Neural progenitor cell (in vitro differentiated cells): ENCODE measurements around the gene SNX15. TPM values are rescaled to one million over a fixed set of nuclear protein-coding genes. Genes with fewer than 3 reads are reported as not detected.
A peak's percentile ranks its signal among the peaks of the same experiment; 100 is the strongest.

ENCODE experiments used
- DNase-seq: peaks from one replicate; pipeline ENCODE4 v3.0.0-alpha.2; 2016; ENCODE audit warnings: low spot score
- H2AFZ ChIP-seq: fragments of 200-600 bp; sonication (generic); replicated peaks from 2 replicates; pipeline ENCODE4 v1.6.1; 2016; ENCODE audit warnings: antibody characterized with exemption
- H3F3A ChIP-seq: fragments of 200-600 bp; sonication (generic); 2 replicates; pipeline ENCODE4 v1.6.1; 2016; ENCODE audit warnings: antibody characterized with exemption, low read depth
- H3K27ac ChIP-seq: fragments of 200-600 bp; sonication (generic); 2 replicates; pipeline ENCODE4 v1.5.1; 2016; ENCODE audit warnings: mild to moderate bottlenecking
- H3K27me3 ChIP-seq: fragments of 200-600 bp; sonication (generic); 2 replicates; pipeline ENCODE4 v1.6.1; 2016; ENCODE audit warnings: mild to moderate bottlenecking, moderate library complexity
- H3K36me3 ChIP-seq: fragments of 200-600 bp; sonication (generic); 2 replicates; pipeline ENCODE4 v1.5.1; 2016
- H3K4me1 ChIP-seq: fragments of 200-600 bp; sonication (generic); 2 replicates; pipeline ENCODE4 v1.6.1; 2016; ENCODE audit warnings: mixed run types
- H3K4me2 ChIP-seq: fragments of 200-600 bp; sonication (generic); 2 replicates; pipeline ENCODE4 v1.6.1; 2016
- H3K4me3 ChIP-seq: fragments of 200-600 bp; sonication (generic); 2 replicates; pipeline ENCODE4 v1.5.1; 2016
- H3K79me2 ChIP-seq: fragments of 200-600 bp; sonication (generic); 2 replicates; pipeline ENCODE4 v1.6.1; 2016; ENCODE audit warnings: low read depth
- H3K9ac ChIP-seq: fragments of 200-600 bp; sonication (generic); 2 replicates; pipeline ENCODE4 v1.6.1; 2016
- H3K9me3 ChIP-seq: fragments of 200-600 bp; sonication (generic); 2 replicates; pipeline ENCODE4 v1.5.1; 2016; ENCODE audit warnings: low read depth
- H4K20me1 ChIP-seq: fragments of 200-600 bp; sonication (generic); 2 replicates; pipeline ENCODE4 v1.6.1; 2016; ENCODE audit warnings: low read depth
- H3K27ac Mint-ChIP-seq: 3 replicates; pipeline ENCODE4 v1.8.0; 2021; ENCODE audit warnings: mixed read lengths
- H3K27me3 Mint-ChIP-seq: 2 replicates; pipeline ENCODE4 v1.8.0; 2022; ENCODE audit warnings: low read depth, mild to moderate bottlenecking, inconsistent platforms, moderate library complexity, mixed read lengths; ENCODE audit not compliant: insufficient read depth
- H3K36me3 Mint-ChIP-seq: 3 replicates; pipeline ENCODE4 v1.8.0; 2021; ENCODE audit warnings: mixed read lengths
- H3K4me1 Mint-ChIP-seq: 3 replicates; pipeline ENCODE4 v1.8.0; 2021; ENCODE audit warnings: mixed read lengths
- H3K4me3 Mint-ChIP-seq: 3 replicates; pipeline ENCODE4 v1.8.0; 2021; ENCODE audit warnings: mild to moderate bottlenecking, moderate library complexity, mixed read lengths
- H3K9me3 Mint-ChIP-seq: 3 replicates; pipeline ENCODE4 v1.8.0; 2020; ENCODE audit warnings: mixed read lengths
- EZH2 ChIP-seq: fragments of 200-600 bp; sonication (generic); IDR thresholded peaks from 2 replicates; pipeline ENCODE4 v1.6.1; 2017; ENCODE audit warnings: antibody characterized with exemption, mild to moderate bottlenecking, moderate library complexity
- EZH2phosphoT487 ChIP-seq: fragments of 200-600 bp; sonication (generic); IDR thresholded peaks from 2 replicates; pipeline ENCODE4 v1.6.1; 2017; ENCODE audit warnings: antibody characterized with exemption
- total RNA-seq: library from RNA; depleted of rRNA; stranded (reverse); fragments of >200 nt; gene quantifications from 2 replicates; pipeline ENCODE4 v1.2.3, GENCODE V29; 2015; ENCODE audit warnings: low replicate concordance
- TF ChIP-seq, protein P1 (sequence below): fragments of 200-600 bp; sonication (generic); IDR thresholded peaks from 2 replicates; pipeline ENCODE4 v1.5.1; 2017; ENCODE audit warnings: antibody characterized with exemption, mild to moderate bottlenecking

The SNX15 gene
- total RNA-seq, 1 donor from 2014 or later = 10.7 TPM

DNA sequence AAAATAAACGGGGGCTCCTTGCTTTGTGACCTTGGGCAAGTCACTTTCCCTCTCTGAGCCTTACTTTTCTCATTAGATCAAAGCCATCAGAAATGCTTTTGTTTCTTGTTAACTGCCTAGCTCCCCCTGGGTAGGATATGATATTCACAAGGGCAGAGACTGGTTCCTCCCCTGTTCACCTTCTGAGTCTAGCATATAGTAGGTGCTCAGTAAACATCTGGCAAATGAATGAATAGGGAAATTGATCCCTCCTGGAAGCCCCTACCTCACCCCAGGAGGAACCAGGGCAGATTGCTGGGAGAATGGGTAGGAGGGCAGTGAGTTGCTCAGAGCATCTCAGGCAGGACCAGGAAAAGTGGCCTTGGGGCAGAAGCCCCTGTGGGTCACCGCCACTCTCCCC is 7.2 kb downstream of the SNX15 start:
- Mint-ChIP-seq H3K27me3 (no peaks in the 10 kb centered on the region), H3K4me1 (no peaks in the 10 kb centered on the region), H3K4me3 (no peak overlapping the region), H3K36me3 (no peaks in the 10 kb centered on the region), H3K27ac (no peak overlapping the region), H3K9me3 (no peaks in the 10 kb centered on the region)
- no peaks in the 10 kb centered on the region for H3F3A ChIP-seq
- no peaks in the 10 kb centered on the region for H3K4me1 ChIP-seq
- no peak overlapping the region for H2AFZ ChIP-seq
- H3K79me2 ChIP-seq = no peaks in the 10 kb centered on the region
- no peak for DNase-seq
- H3K27me3 ChIP-seq = no peaks in the 10 kb centered on the region
- no peak overlapping the region for H3K4me2 ChIP-seq
- H3K9ac ChIP-seq = no peak overlapping the region
- TF ChIP-seq EZH2phosphoT487 = no peak
- TF ChIP-seq, protein P1, sequence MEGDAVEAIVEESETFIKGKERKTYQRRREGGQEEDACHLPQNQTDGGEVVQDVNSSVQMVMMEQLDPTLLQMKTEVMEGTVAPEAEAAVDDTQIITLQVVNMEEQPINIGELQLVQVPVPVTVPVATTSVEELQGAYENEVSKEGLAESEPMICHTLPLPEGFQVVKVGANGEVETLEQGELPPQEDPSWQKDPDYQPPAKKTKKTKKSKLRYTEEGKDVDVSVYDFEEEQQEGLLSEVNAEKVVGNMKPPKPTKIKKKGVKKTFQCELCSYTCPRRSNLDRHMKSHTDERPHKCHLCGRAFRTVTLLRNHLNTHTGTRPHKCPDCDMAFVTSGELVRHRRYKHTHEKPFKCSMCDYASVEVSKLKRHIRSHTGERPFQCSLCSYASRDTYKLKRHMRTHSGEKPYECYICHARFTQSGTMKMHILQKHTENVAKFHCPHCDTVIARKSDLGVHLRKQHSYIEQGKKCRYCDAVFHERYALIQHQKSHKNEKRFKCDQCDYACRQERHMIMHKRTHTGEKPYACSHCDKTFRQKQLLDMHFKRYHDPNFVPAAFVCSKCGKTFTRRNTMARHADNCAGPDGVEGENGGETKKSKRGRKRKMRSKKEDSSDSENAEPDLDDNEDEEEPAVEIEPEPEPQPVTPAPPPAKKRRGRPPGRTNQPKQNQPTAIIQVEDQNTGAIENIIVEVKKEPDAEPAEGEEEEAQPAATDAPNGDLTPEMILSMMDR = no peak
- no peak for TF ChIP-seq EZH2
- no peak overlapping the region for H3K4me3 ChIP-seq
- H3K36me3 ChIP-seq = no peaks in the 10 kb centered on the region
- H4K20me1 ChIP-seq = no peaks in the 10 kb centered on the region
- H3K9me3 ChIP-seq = no peaks in the 10 kb centered on the region
- H3K27ac ChIP-seq = no peak overlapping the region

DNA sequence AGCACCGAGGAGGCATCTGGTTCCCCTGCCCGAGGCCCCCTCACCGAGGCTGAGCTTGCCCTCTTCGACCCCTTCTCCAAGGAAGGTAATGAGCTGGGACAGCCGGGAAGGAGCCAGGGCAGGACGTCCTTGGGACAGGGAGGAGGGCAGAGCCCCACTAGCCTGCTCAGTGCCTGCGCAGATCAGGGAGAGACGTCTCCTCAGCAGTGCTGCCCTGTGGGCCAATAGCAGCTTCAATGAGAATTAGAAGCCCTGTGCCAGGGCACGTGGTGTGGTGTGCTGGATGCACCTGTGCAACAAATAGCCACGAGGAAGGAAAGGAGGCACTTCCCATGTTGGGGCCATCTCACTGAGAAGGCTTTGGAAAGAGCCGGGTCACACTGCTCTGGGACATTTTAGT is 8.3 kb downstream of the SNX15 start:
- Mint-ChIP-seq H3K9me3 (no peaks in the 10 kb centered on the region), H3K4me1 (peaks cover 2% of the 10 kb centered on the region), H3K4me3 (no peak overlapping the region), H3K27me3 (peaks cover under 1% of the 10 kb centered on the region), H3K36me3 (no peaks in the 10 kb centered on the region), H3K27ac (no peak overlapping the region)
- no peak for DNase-seq
- Histone ChIP-seq H3K36me3 (no peaks in the 10 kb centered on the region), H3K27ac (no peak overlapping the region), H3K79me2 (no peaks in the 10 kb centered on the region), H3K27me3 (no peaks in the 10 kb centered on the region), H4K20me1 (no peaks in the 10 kb centered on the region), H3K4me2 (no peak overlapping the region), H3K9ac (no peak overlapping the region), H2AFZ (no peak overlapping the region), H3K4me1 (no peaks in the 10 kb centered on the region), H3F3A (peaks cover 7% of the 10 kb centered on the region), H3K4me3 (no peak overlapping the region), H3K9me3 (no peaks in the 10 kb centered on the region)
- TF ChIP-seq, protein P1 = no peak
- TF ChIP-seq EZH2phosphoT487 (no peak), EZH2 (no peak)

- Histone ChIP-seq H3K79me2 (peaks cover 4% of the 10 kb centered on the region), H3K9me3 (no peaks in the 10 kb centered on the region), H3K27ac (no peak overlapping the region), H3K36me3 (no peaks in the 10 kb centered on the region), H3K27me3 (no peaks in the 10 kb centered on the region), H3K4me2 (no peak overlapping the region), H2AFZ (no peak overlapping the region), H3K9ac (no peak overlapping the region), H3K4me1 (no peaks in the 10 kb centered on the region), H3K4me3 (no peak overlapping the region), H3F3A (peaks cover 8% of the 10 kb centered on the region), H4K20me1 (peaks cover 3% of the 10 kb centered on the region)
- TF ChIP-seq EZH2phosphoT487 = no peak
- TF ChIP-seq, protein P1 = no peak
- TF ChIP-seq EZH2 = no peak
- peaks cover 2% of the 10 kb centered on the region for H3K4me1 Mint-ChIP-seq
- no peak for DNase-seq
- H3K4me3 Mint-ChIP-seq = no peak overlapping the region
- no peaks in the 10 kb centered on the region for H3K9me3 Mint-ChIP-seq
- peaks cover 4% of the 10 kb centered on the region for H3K27me3 Mint-ChIP-seq
- H3K27ac Mint-ChIP-seq = no peak overlapping the region
- H3K36me3 Mint-ChIP-seq = no peaks in the 10 kb centered on the region
Observed at GRCh38 chr11:65036931-65037330, 9.7 kb downstream of the SNX15 start.

DNA sequence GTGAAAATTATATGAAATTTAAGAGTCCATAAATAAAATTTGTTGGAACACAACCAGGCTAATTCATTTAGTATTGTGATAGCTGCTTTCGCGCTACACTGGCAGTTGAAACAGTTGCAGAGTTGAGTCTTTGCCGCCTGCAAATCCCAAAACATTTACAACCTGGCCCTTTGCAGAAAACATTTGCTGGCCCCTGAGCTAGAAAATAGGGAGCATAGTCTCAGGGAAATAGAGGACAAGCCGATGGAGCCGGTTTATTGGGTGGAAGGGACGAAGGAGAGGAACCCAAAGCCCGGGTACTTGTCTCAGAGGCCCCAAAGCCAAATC is 13.2 kb downstream of the SNX15 start:
- Histone ChIP-seq H3K36me3 (no peaks in the 10 kb centered on the region), H3K4me3 (peak overlapping the region; percentile 76), H3K4me2 (peak overlapping the region; percentile 99), H3K4me1 (no peaks in the 10 kb centered on the region), H3K27me3 (no peaks in the 10 kb centered on the region), H3F3A (peaks cover 8% of the 10 kb centered on the region), H3K9ac (no peak overlapping the region), H3K9me3 (no peaks in the 10 kb centered on the region), H4K20me1 (peaks cover 17% of the 10 kb centered on the region), H2AFZ (peak overlapping the region; percentile 98), H3K79me2 (peaks cover 15% of the 10 kb centered on the region), H3K27ac (no peak overlapping the region)
- H3K4me1 Mint-ChIP-seq = peaks cover 9% of the 10 kb centered on the region
- TF ChIP-seq, protein P1 = no peak
- TF ChIP-seq EZH2 (no peak), EZH2phosphoT487 (no peak)
- no peaks in the 10 kb centered on the region for H3K9me3 Mint-ChIP-seq
- H3K36me3 Mint-ChIP-seq = peaks cover 7% of the 10 kb centered on the region
- H3K27me3 Mint-ChIP-seq = peaks cover 12% of the 10 kb centered on the region
- peak overlapping the region; percentile 92 for H3K4me3 Mint-ChIP-seq
- DNase-seq = no peak
- peak overlapping the region; percentile 91 for H3K27ac Mint-ChIP-seq
